HG02885 (cell line): ENCODE results near the gene BPIFB1.

Experiments
- ATAC-seq: cut with Tn5 transposase; IDR thresholded peaks from one replicate; pipeline ENCODE4 v1.9.1; 2021; ENCODE audit warnings: mild to moderate bottlenecking; ENCODE audit not compliant: unreplicated experiment, poor library complexity

The BPIFB1 gene

GRCh38 chr20:33272155-33272873, 10.7 kb upstream of the BPIFB1 start:
- ATAC-seq = no peak

- no peak for ATAC-seq
Observed at GRCh38 chr20:33273117-33273851, 9.7 kb upstream of the BPIFB1 start.

GRCh38 chr20:33275215-33275614, 7.8 kb upstream of the BPIFB1 start:
- ATAC-seq = no peak

GRCh38 chr20:33275871-33276270, 7.1 kb upstream of the BPIFB1 start:
- no peak for ATAC-seq

- no peak for ATAC-seq
Observed at GRCh38 chr20:33276303-33277113, 6.5 kb upstream of the BPIFB1 start.

- no peak for ATAC-seq
Observed at GRCh38 chr20:33277471-33278441, 5.3 kb upstream of the BPIFB1 start.

GRCh38 chr20:33278700-33279099, 4.3 kb upstream of the BPIFB1 start:
- no peak for ATAC-seq

GRCh38 chr20:33279261-33279910, 3.6 kb upstream of the BPIFB1 start:
- ATAC-seq = no peak

- no peak for ATAC-seq
Observed at GRCh38 chr20:33280000-33280680, 2.9 kb upstream of the BPIFB1 start.

- no peak for ATAC-seq
Observed at GRCh38 chr20:33280775-33281174, 2.2 kb upstream of the BPIFB1 start.

GRCh38 chr20:33281550-33282146, 1.4 kb upstream of the BPIFB1 start:
- ATAC-seq = no peak

GRCh38 chr20:33282196-33282934, 649 bp upstream of the BPIFB1 start:
- ATAC-seq = no peak

- ATAC-seq = no peak
Observed at GRCh38 chr20:33284284-33284683, 1.3 kb downstream of the BPIFB1 start.

GRCh38 chr20:33284937-33285336, 1.9 kb downstream of the BPIFB1 start:
- ATAC-seq = no peak

- ATAC-seq = no peak
Observed at GRCh38 chr20:33285861-33286495, 3.0 kb downstream of the BPIFB1 start.

GRCh38 chr20:33287884-33288283, 4.9 kb downstream of the BPIFB1 start:
- ATAC-seq = no peak

- ATAC-seq = no peak
Observed at GRCh38 chr20:33290852-33291251, 7.8 kb downstream of the BPIFB1 start.
